Measurements from ENCODE around the gene RNF138.
"Not testable (repeated sequence)": the region's sequence is repeated elsewhere in the genome, so short reads cannot be mapped to it uniquely, and the experiment has no call there.

Gene RNF138

DNA sequence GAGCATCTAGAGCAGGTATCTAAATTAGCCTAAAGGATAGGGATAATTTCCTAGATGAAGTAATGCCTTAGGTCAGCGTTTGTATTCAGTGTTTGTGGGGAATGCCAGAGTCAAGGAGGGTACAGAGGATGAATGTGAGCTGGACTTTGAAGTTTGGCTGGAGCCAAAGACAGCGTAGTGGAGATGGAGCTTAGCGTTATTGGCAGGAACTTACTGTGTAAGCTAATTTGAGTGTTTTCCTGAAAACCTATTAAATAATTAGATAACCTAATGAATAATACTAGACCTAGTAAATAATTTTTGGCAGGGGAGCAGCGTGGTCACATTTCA, 4.2 kb downstream of the RNF138 start:
- no peak for DNase-seq (ENCODE audit: low read depth)

DNA sequence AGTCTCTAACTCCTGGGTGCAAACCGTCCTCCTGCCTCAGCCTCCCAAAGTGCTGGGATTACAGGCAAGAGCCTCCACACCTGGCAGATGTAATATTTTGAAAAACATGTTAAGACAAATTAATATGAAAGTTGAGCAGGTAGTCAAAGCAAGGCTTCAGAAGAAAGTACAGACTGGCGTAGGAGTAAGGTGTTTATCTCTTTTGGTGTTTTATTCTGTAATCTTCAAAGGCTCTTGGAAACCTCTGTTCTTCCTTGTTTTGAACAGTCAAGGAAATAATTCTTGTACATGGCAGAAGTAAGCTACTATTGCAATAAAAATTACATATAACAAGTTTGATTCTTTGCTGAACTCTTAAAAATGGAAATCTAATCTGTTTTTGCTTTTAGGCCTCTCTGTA, 5.3 kb downstream of the RNF138 start:
- DNase-seq (ENCODE audit: low read depth): no peak

DNA sequence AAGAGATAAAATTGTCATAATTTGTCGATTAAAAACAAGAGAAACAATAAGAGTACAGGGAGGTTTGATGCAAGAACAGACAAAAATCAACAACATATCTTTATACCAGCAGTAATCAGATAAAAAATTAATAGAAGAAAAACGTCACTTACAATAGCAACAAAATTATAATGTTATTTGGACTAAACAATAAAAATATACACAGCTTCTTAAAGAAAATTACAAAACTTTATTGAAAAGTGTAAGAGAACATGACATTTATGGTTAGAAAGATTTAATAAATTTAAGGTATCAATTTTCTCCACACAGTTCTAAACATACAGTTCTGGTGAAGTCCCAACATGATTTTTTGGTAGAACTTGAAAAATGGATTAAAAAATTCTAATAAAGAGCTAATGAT, 12.8 kb downstream of the RNF138 start:
- no peak for DNase-seq (ENCODE audit: low read depth)

DNA sequence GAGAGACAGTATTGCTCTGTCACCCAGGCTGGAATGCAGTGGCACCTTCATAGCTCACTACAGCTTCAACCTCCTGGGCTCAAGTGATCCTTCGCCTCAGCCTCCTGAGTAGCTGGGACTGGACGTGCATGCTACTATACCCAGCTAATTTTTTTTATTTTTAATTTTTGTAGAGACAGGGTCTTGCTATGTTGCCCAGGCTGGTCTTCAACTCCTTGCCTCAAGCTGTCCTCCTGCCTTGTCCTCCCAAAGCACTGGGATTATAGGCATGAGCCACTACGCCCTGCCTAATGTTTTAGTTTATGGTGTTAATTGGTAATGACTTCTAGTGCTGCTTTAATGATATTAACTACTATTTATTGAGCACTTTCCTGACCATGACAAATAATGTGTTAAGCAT, 18.3 kb downstream of the RNF138 start:
- no peak for DNase-seq (ENCODE audit: low read depth)

DNA sequence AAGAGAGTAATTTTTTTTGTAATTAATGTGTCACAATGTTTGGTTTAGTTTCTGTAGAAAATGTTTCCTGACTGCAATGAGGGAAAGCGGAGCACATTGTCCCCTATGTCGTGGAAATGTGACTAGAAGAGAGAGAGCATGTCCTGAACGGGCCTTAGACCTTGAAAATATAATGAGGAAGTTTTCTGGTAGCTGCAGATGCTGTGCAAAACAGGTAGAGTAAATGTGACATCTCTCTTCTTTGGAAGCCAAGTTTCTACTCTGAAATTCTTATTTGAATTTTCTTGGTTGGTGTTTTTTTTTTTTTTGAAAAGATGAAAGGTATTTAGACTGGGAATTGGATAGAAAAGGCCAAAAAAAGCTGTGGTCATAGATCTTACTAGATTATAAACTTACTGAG, 20.0 kb downstream of the RNF138 start:
- no peak for DNase-seq (ENCODE audit: low read depth)

DNA sequence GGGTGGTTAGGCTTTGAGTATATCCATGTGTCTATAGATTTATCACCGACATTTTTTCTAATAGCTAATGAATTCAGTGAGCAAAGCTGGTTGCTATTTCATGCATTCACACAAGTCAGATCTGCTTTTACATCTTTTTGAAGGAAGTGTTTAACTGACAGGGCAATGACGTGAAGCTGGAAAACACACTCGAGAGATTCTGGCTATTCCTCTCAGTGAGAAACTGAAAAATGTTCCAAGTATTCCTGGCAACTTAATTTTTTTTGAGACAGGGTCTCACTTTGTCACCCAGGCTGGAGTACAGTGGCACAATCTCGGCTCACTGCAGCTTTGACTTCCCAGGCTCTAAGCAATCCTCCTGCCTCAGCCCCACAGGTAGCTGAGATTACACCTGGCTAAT, 21.2 kb downstream of the RNF138 start:
- no peak for DNase-seq (ENCODE audit: low read depth)

DNA sequence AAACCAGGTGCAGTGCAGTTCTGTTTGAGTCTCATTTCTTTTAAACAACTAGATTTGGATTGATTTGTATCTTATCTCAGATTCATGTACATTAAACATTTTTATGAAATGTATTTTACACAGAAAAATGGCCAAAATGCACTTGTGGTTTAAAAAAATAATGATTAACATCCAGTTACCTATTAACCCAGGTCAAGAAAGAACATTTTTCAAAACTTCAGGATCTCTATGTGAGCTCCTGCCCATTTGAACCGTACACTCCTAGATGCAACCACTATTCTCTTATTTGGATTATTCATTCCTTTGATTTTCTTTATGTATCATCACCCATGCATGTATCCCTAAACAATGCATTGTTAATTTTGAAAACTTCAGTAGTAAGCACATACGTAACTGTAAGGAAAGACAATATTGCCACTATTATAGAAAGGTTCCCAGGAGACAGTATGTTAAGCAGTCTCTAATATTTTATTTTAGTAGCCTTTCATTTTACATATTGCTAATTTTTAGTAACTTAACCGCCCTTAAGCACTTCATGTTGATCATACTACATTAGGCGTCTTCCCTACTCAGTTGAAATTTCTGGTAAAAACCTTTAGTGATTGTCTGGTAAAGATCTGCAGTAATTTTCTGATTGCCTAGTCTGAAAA, 22.7 kb downstream of the RNF138 start:
- no peak for DNase-seq (ENCODE audit: low read depth)

DNA sequence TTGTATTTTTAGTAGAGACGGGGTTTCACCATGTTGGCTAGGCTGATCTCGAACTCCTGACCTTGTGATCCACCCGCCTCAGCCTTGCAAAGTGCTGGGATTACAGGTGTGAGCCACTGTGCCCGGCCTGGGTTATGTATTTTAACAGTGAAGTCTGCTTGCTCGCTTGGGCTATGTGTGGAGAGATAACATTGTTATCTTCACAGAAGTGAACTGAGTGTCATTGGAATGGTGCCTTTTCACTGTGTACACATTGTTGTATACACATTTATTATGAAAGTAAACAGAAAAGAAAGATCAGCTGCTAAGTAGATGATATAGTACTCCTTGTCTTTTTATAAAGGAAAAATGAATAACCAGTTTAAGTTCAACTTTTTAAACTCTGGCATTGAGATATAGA, 30.4 kb downstream of the RNF138 start:
- DNase-seq (ENCODE audit: low read depth): no peak

DNA sequence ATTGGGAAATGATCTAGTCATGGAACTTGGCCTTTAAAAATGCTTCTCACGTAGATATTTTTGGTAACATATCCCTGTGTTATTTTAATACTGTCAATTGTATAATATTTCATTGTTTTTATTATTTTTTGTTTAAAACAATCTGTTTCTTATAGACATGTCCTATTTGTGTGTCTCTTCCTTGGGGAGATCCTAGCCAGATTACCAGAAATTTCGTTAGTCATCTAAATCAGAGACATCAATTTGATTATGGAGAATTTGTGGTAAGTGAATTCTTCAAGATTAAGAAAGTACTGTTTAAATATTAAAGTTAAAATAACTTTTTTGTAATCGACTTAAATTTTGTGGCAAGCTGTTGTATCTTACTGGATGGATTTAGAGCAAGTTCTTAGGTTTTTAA, 34.9 kb downstream of the RNF138 start:
- no peak for DNase-seq (ENCODE audit: low read depth)

DNA sequence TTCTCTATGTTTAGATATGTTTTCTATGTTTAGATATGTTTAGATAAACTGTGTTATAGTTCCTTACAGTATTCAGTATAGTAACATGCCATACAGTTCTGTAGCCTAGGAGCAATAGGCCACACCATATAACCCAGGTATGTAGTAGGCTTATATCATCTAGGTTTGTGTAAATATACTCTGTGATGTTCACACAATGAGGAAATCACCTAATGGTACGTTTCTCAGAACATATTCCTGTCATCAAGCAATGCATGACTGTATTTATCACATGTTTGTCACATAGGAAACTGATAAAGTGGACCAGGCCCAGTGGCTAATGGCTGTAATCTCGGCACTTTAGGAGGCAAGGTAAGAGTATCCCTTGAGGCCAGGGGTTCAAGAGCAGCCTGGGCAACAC, 44.0 kb downstream of the RNF138 start:
- DNase-seq (ENCODE audit: low read depth): no peak

DNA sequence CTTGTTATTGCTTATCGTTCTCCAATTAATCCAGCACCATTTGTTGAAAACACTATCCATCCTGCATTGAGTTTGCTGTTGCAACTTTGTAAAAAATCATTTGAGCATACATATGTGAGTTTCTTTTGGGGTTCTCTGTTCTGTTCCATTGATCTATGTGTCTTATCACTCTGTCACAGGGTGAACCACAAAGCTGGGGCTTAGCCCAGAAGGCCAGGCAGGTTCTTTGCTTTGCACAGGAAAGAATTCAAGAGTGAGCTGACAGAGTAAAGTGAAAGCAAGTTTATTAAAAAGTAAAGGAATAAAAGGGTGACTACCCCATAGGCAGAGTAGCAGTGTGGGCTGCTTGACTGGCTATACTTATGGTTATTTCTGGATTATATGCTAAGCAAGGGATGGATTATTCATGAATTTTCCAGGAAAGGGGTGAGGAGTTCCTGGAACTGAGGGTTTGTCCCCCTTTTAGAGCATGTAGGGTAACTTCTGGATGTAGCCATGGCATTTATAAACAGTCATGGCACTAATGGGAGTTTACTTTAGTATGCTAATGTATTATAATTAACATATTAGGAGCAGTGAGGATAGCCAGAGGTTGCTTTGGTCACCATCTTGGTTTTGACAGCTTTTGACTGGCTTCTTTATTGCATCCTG, 46.8 kb downstream of the RNF138 start:
- no peak for DNase-seq (ENCODE audit: low read depth)

DNA sequence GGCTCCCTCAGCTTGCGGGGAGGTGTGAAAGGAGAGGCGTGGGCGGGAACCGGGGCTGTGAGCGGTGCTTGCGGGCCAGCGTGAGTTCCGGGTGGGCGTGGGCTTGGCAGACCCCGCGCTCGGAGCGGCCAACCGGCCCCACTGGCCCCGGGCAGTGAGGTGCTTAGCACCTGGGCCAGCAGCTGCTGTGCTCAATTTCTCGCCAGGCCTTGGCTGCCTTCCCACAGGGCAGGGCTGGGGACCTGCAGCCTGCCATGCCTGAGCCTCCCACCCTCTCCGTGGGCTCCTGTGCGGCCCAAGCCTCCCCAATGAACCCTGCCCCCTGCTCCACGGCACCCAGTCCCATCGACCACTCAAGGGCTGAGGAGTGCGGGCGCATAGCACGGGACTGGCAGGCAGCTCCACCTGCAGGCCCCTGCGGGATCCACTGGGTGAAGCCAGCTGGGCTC, 48.2 kb downstream of the RNF138 start:
- DNase-seq (ENCODE audit: low read depth): no peak

DNA sequence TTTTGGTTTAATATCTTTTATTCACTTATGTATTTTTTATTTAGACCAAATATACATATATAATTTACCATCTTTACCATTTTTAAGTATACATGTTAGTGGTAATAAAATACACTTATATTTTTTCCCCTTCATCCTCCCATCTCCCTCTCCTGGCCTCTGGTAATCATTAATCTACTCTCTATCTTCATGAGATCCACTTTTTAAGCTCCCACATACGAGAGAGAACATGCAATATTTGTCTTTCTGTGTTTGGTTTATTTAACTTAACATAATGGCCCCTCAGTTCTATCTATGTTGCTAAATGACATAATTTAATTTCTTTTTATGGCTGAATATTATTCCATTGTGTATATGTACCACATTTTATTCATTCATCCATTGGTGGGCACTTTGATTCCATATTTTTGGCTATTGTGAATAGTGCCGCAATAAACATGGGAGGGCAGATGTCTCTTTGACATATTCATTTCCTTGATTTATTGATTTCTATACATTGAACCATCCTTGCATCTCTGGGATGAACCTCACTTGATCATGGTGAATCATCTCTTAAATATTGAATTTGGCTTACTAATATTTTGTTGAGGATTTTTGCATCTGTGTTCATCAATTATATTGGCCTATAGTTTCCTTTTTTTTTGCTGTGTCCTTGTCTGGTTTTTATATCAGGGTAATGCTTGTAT, 56.7 kb downstream of the RNF138 start:
- no peak for DNase-seq (ENCODE audit: low read depth)

DNA sequence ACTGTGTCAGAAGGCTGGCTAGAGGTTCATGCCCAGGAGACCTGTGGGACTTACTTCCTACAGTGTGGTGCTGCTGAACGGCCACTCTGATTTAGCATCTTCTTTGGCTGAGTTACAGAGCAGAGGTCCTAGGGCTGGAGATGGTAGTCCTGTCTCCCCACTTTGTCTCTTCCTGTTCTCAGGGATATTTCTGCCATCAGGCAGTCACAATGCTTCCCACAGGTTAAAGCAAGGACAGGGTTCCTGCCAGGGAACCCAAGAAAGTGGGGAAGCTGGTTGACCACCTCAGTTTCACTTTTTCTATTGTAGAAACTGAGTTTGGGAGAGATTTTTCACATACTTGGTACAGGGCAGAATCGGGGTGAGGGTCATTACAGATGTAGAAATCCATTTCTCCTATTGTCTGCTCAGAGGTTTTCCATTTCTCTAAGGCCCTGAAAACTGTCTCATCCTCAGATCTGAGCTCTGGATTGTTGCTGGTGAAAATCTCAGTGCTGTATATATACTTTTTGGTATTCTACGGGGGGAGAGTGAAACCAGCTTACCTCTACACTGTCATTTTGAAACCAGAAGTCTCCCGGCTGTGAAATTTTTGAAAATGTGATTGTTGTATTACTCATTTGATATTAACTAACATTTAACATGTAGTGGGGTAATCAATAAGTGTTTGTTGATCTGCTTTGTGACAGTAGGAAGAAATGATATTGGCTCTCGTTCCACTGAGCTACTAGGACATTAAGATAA, 61.2 kb downstream of the RNF138 start:
- no peak for DNase-seq (ENCODE audit: low read depth)

DNA sequence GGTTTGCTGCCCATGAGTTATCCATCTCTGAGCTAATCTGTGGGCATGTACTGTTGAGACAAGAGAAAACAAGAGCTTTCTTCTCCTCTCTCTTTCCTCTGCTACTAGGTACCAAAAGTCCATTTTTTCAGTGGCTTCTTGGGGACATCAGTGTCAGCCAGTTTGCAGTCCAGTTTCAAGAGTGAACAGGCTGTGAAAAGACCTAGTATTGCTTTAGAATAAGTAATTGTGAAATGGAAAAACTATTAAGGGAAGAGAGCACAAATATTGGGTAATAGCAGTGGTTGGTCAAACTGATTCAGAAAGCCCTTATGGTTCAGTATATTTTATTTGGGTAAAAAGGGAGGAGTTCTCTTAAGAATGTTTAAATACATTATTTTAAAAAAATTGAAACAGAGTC, 65.2 kb downstream of the RNF138 start:
- no peak for DNase-seq (ENCODE audit: low read depth)

DNA sequence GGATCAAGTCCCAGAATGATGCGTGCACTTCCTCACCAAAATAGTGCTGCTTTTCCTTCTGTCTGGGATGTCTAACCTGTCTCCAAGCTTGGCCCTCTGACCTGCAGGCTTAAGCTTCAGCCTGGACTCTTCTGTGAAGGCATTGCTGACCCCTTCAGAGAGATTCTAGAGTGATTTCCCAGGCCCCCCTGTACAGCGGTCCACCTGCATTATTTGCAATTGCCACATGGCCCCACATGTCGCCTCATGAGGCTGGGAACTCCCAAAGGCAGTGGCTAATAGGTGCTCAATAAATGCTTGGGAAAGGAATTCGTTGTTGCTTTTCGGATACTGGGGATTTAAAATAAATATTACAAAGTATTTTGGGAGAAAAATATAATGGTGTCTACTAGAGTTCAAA, 65.9 kb downstream of the RNF138 start:
- no peak for DNase-seq (ENCODE audit: low read depth)

DNA sequence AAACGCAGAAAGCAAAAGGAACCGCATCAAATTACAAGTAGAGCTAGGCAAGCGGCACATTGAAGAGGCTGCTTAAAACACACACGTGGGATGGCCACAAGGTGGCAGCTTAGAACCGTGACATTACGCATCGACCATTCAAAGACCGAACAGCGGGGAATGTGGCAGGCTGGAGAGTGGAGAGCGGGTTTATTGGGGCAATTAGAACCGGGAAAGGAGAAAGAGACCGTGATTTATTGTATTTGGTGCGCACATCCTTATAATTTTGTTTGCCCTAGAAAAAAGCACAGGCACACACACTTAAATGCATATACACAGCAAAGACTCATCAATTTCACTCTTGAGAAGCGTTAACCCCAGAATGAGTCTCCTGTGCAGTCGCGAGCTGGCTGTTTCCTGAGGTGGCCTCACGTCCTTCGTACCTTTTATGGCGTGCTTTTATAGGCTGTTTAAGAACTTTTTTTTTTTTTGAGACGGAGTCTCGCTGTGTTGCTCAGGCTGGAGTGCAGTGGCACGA, 66.5 kb downstream of the RNF138 start:
- DNase-seq (ENCODE audit: low read depth): peak; percentile 54

DNA sequence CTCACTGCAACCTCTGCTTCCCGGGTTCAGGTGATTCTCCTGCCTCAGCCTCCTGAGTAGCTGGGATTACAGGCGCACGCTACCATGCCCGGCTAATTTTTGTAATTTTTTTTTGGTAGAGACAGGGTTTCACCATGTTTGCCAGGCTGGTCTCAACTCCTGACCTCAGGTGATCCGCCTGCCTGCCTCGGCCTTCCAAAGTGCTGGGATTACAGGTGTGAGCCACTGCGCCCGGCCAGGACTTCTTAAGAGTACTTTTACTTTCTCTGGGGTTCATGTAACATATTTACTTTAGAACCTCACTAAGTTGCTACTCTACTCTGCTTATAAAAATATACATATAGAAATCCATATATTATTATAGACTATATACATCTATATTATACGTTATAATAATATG, 67.0 kb downstream of the RNF138 start:
- DNase-seq (ENCODE audit: low read depth): not testable (repeated sequence)

DNA sequence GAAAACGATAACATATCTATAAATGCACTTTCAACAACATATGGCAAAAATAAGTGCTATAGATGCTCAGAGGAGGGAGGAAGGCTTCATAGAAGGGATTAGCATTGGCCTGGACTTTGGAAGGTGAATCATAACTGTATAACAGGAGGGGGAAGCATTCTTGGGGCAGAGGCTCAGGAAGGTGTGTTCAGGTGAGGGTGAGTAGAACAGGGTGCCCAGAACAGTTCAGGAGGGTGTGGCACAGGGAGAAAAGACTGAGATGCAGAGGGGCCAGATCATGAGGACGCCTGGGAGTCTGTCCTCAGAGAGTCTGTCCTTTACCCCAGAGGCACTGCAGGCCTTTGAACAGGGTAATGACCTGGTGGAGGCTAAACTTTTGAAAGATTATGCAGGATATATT, 68.9 kb downstream of the RNF138 start:
- DNase-seq (ENCODE audit: low read depth): no peak

DNA sequence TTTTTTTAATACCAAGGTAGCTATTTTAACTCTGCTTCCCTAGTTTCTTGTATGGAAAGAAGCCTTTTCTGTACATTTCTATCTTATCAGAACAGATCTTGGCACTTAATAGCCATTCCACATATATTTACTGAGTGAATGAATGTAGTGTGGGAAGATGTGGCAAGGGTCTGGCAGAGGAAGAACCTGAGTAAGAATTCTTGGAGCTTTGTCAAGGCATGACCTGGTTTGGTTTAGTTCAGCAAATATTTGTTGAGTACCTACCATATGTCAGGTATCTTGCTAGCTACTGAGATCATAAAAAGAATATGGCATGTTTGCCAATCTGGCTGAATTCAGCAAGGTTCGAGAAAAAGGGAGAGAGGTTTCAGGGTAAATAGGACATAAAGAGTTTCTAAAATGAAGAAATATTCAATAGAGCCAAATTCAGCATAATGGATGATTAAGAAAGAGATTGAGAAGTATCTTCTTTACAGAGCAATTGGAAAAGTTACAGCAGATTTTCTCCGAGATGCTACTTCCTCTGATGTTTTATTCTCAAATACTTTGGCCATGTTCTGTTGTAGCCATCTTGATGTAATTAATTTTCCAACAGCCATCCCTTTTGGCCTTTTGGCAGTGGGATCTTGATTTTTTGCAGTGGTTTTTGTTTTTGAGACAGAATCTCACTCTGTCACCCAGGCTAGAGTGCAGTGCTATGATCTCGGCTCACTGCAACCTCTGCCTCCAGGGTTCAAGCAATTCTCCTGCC, 76.5 kb downstream of the RNF138 start:
- no peak for DNase-seq (ENCODE audit: low read depth)

DNA sequence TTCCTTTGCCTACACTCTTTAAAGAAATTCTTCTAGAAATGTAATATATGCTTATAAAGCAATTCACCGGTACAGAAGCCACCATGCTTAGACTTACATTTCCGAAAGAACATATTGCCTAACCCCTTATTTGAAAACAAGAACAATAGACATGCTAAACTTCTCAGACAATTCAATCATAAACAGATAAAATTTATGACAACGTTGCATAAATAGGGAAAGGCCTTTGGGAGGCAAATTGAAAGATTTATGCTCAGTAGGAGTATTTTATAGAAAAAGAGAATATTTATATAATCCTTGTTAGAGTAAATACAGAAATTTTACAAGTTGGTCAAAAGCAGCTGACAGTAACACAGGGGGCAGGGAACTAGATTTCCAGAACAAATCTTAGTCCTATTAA, 82.0 kb downstream of the RNF138 start:
- DNase-seq (ENCODE audit: low read depth): no peak

DNA sequence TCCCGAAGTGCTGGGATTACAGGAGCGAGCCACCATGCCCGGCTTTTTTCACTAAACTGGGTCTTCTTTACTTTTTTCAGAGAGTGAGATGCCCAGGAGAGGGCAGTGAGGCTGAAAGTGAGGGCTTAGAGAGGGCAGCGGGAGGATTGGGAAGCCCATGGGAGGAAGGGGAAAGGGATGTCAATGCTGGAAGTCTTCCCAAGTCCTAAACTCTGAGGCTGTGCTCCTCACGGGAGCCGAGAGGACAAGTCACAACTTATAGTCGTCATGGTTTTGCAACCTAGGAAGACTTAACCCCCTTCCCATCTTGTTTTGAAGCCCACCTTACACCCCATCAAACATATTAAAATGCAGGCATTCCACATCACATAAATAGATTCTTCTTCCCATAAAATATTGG, 83.0 kb downstream of the RNF138 start:
- no peak for DNase-seq (ENCODE audit: low read depth)
